Stimulated activated CD8-positive, alpha-beta memory T cell treated with anti-CD3 and anti-CD28 coated beads, Interleukin-7, amount 100 ng/mL, for 1 hour (primary cell): ENCODE results near the gene PARP15.

Experiments
- DNase-seq, 2 donors: peaks; one replicate each; pipeline ENCODE4 v3.0.0-alpha.2; 2020; ENCODE audit warnings: low read depth in 2 of 2

PARP15 gene

DNA sequence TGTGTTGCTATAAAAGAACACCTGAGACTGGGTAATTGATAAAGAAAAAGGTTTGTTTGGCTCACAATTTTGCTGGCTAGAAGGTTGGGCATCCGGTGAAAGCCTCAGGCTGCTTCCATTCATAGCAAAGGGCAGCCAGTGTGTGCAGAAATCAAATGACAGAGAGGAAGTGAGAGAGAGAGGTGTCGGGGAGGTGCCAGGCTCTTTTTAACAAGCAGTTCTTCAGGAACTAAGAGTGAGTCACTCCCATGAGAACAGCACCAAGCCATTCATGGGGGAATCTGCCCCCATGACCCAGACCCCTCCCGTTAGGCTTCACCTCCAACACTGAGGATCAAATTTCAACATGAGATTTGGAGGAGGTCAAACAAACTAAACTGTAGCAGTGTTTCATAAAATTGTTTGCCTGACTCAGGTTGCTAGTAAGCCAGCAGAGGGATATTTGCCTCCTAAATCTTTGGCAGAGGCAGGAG is 4.5 kb upstream of the PARP15 start:
- DNase-seq: no peak

GRCh38 chr3:122576174-122576940 is 1.1 kb upstream of the PARP15 start:
- no peak for DNase-seq

DNA sequence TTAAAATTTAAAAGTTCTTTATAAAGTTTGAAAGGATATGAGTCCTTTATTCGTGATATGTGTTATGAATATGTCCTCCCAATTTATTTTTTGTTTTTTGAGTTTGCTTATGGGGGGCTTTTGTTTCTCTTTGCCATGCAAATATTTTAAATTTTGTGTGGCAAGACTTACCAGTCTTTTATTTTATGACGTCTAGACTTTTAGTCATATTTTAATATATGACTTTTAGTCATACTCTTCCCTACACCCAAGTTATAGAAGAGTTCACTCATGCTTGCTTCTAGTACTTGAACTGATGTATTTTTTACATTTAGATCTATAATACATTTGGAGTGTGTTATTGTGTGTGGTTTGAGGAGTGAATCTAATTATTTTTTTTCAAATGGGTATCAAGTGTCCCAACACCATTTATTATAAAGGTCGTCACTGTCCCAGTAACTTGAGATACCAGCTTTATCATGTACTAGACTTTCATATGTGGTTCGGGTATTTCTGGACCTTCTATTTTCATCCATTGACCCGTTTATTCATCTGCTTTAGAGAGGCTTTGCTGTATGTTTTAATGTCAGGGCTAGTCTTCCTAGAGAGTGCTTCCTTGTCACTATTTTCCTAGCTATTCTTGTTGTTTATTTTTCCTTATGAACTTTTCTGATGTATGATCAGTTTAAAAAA is 755 bp downstream of the PARP15 start:
- no peak for DNase-seq

- DNase-seq: no peak
These were observed 3.0 kb downstream of the PARP15 start for GRCh38 chr3:122580470-122580869.

DNA sequence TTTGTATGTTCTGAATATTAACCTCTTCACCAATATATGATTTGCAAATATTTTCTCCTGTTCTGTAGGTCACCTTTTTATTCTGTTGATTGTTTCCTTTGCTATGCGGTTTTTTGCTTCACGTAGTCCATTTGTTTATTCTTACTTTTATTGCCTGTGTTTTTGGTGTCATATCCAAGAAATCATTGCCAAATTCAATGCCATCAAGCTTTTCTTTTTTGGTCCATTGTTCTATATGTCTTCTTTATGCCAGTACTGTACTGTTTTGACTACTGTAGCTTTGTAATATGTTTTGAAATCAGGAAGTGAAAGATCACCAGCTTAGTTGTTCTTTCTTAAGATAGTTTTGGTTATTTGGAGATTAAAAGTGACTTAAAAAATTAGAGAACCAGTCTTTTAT is 4.2 kb downstream of the PARP15 start:
- no peak for DNase-seq

- no peak for DNase-seq
These were observed 4.9 kb downstream of the PARP15 start for GRCh38 chr3:122582390-122582789.

- DNase-seq: no peak
These were observed 8.6 kb downstream of the PARP15 start for GRCh38 chr3:122586098-122586497.

- DNase-seq: no peak
These were observed 9.5 kb downstream of the PARP15 start for GRCh38 chr3:122586773-122587485.

- DNase-seq: no peak
These were observed 10.1 kb downstream of the PARP15 start for GRCh38 chr3:122587572-122587971.

DNA sequence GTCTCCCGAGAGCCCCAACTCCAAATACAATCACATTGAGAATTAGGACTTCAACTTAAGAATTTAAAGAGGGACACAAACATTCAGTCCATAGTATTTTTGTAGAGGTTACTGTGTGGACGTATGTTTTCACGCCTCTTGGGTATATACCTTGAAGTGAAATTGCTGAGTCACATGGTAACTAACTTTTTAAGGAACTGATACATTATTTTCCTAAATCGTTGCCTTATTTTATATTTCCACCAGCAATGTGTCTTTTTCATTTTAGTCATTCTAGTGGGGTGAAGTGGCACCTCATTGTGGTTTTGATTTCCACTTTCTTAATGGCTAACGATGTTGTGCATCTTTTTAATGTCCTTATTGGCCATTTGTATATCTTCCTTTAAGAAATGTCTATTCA is 11.8 kb downstream of the PARP15 start:
- no peak for DNase-seq

GRCh38 chr3:122590610-122591009 is 13.2 kb downstream of the PARP15 start:
- DNase-seq: no peak

- DNase-seq: no peak
These were observed 16.6 kb downstream of the PARP15 start for GRCh38 chr3:122594025-122594424.

DNA sequence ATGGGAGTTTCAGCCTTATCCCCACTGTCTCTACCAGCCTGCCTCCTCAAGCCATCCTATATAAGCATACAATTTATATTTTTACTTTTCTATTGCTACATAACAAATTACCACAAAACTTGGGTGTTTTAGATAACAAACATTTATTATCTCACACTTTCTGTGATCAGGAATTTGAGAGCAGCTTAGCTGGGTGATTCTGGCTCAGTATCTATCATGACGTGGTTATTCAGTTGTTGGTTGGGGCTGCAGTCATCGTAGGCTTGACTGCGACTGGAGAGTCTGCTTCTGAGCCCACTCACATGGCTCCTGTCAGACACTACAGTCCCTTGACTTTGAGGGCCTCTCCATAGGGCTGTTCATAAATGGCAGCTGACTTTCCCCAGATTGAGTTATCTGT is 20.7 kb downstream of the PARP15 start:
- no peak for DNase-seq

DNA sequence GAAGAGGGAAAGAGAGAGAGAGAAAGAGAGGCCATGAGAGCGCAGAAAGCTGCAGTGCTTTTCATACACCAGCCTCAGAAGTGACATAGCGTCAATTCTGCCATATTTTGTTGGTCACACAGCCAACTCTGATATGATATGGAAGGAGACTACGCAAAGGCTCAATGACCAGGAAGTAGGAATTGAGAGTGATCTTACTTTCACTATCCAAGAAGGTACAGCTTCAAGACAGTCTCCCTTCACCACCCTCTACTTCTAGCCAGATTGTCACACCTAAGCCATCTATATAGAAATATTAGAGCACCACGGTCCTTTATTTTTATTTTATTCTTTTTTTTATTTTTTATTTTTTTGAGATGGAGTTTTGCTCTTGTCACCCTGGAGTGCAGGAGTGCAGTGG is 21.1 kb downstream of the PARP15 start:
- DNase-seq: no peak

DNA sequence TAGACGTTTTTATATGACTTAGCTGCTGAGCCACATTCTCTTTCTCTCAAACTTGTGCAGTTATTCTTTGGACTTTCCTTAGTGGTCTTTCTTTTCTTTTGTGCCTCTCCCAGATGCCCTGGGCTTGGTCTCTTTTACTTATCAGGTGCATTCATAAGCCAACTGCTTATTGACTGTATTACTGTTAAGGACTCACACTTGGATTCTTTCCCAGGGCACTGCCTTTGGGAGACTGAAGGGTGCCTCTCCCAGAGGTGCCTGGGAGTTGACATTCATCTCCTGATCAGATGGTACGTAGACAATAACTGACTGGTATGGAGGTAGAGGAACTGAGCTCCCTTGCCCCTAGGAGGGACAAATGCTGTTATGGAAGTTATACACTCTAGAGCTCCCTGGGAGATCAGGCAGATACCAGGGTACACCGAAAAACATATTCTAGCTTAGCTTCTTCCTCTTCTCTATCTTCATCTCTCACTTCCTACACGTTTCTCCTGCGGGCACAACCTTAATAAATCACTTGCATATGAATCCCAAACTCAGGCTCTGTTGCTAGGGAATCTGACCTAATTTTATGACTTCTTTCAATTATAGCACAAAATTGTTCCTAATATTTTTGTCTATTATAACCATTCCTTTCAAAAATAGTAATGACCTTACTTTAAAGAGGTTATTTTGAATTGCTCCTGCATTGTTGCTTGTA is 24.7 kb downstream of the PARP15 start:
- DNase-seq: no peak

DNA sequence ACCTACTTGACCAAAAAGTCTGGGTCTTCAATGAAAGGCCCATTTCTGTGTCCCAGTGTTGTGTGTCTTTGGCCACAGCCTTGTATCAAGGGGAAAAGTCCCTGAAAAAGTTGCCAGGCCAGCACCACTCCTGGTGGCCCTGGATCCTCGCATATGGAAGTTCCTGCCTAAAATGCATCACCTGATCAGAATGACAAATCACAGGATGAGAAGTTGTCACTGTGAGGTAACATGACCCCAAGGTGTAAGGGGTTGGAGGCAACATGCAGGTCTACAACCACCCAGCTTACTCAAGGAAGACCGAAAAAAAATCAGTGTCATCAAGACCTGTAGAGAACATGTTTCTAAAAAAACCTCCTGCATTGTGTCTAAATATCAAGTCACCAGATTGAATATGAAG is 25.6 kb downstream of the PARP15 start:
- no peak for DNase-seq

- DNase-seq: no peak
These were observed 28.9 kb downstream of the PARP15 start for GRCh38 chr3:122606330-122606729.

- DNase-seq: no peak
These were observed 31.5 kb downstream of the PARP15 start for GRCh38 chr3:122608916-122609315.

DNA sequence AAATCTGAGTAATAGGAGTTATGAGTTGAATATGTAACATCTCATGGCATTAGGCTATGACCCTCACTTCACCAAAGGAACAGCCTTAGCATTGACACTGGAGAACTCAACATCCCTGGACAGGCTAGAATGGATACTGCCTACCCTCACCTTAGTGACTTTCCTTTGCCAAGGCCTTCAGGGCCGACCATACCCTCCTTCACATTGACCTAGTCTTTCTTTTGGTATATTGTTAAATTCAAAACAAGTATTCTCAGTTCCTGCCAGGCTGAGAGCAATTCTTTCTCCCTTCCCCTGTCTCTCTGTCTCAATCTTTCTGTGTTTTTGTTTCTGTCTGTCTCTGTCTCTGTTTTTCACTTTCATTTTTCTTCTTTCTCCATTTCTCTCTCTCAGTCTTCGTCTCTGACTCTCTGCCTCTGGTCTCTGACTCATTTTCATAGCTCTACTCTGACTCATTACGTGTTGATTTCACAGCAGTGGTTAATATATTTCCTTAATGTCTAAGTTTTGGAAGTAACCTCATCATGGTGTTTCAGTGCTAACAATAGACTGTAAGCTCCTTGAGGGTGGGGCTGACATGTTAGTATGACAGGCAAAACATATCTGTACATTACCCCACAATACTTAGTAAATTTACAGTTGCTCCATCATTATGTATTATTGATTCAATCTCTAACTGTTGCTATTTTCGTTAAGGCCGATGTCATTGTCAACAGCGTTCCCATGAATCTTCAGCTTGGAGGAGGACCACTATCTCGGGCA is 32.5 kb downstream of the PARP15 start:
- DNase-seq: no peak

- DNase-seq: no peak
These were observed 35.2 kb downstream of the PARP15 start for GRCh38 chr3:122612696-122613095.

- DNase-seq: no peak
These were observed 37.9 kb downstream of the PARP15 start for GRCh38 chr3:122615303-122615702.
